Right renal cortex interstitium (tissue), 3 donors: ENCODE results near the gene UTS2. TPM values are rescaled to one million over a fixed set of nuclear protein-coding genes. Genes with fewer than 3 reads are reported as not detected.

ENCODE experiments used
- DNase-seq, 3 donors: peaks; one replicate each; pipeline ENCODE4 v3.0.0-alpha.2; 2013; ENCODE audit warnings: low read depth in 3 of 3, low spot score in 2 of 3
- polyA plus RNA-seq, 3 donors: library from polyadenylated mRNA; unstranded; fragments of 120-200 nt; gene quantifications; one replicate each; pipeline ENCODE4 v1.2.1, GENCODE V29; 2013; ENCODE audit not compliant: insufficient read length in 3 of 3

UTS2 gene
- polyA plus RNA-seq, 3 donors, result 0.12 to 0.40 TPM; not detected in 1

GRCh38 chr1:7813677-7814373 lies 39.0 kb downstream of the UTS2 start:
- no peak for DNase-seq

- no peak for DNase-seq
Measured at GRCh38 chr1:7811476-7811875, 41.4 kb downstream of the UTS2 start.

GRCh38 chr1:7810395-7810794 lies 42.5 kb downstream of the UTS2 start:
- no peak for DNase-seq

- DNase-seq, result no peak
Measured at GRCh38 chr1:7809742-7810141, 43.1 kb downstream of the UTS2 start.

- no peak for DNase-seq
Measured at GRCh38 chr1:7808253-7808844, 44.5 kb downstream of the UTS2 start.

GRCh38 chr1:7805460-7805859 lies 47.4 kb downstream of the UTS2 start:
- no peak for DNase-seq

Other genes with a start within 250 kb of the UTS2 start
- gene VAMP3, start 81.8 kb downstream of the UTS2 start, polyA plus RNA-seq, result 100 to 1,000 TPM; 101 to 108 (median 104) TPM
- gene PER3, start 68.8 kb downstream of the UTS2 start, polyA plus RNA-seq, result 10 to 100 TPM; 11.6 to 13.3 (median 12.9) TPM
- under 1 TPM; 0.08 to 0.20 (median 0.18) TPM for gene TNFRSF9, start 87.8 kb upstream of the UTS2 start, polyA plus RNA-seq
- gene PARK7, start 108.6 kb upstream of the UTS2 start, polyA plus RNA-seq, result 100 to 1,000 TPM; 345 to 388 (median 371) TPM
- 10 to 100 TPM; 20.3 to 20.8 (median 20.4) TPM for gene ERRFI1, start 173.2 kb upstream of the UTS2 start, polyA plus RNA-seq